GM12878 (cell line): Measurements from ENCODE around the gene PTPN5. TPM values are rescaled to one million over a fixed set of nuclear protein-coding genes. Genes with fewer than 3 reads are reported as not detected.
A peak's percentile ranks its signal among the peaks of the same experiment; 100 is the strongest.

Source experiments
- CBX3 ChIP-seq: fragments of 200-600 bp; sonication (generic); IDR thresholded peaks from 2 replicates; pipeline ENCODE4 v1.6.1; 2016; ENCODE audit warnings: low read depth, borderline replicate concordance
- CREM ChIP-seq: IDR thresholded peaks from 2 replicates; pipeline ENCODE4 v1.6.1; 2014; ENCODE audit warnings: antibody characterized with exemption, low read depth
- FOXK2 ChIP-seq: fragments of 450-650 bp; IDR thresholded peaks from 2 replicates; pipeline ENCODE4 v1.6.1; 2017; ENCODE audit warnings: mild to moderate bottlenecking, moderate library complexity
- HDAC2 ChIP-seq: fragments of 200-600 bp; sonication (generic); IDR thresholded peaks from 2 replicates; pipeline ENCODE4 v1.6.1; 2017
- HDGF ChIP-seq: fragments of 450-650 bp; IDR thresholded peaks from 2 replicates; pipeline ENCODE4 v1.6.1; 2016; ENCODE audit warnings: antibody characterized with exemption
- POU2F2 ChIP-seq: IDR thresholded peaks from 3 replicates; pipeline ENCODE4 v1.6.1; 2011; ENCODE audit warnings: low read depth, mild to moderate bottlenecking, low read length, borderline replicate concordance
- RAD51 ChIP-seq: fragments of 450-650 bp; IDR thresholded peaks from 2 replicates; pipeline ENCODE4 v1.6.1; 2016; ENCODE audit warnings: moderate library complexity, mild to moderate bottlenecking, inconsistent platforms
- RFX5 ChIP-seq: IDR thresholded peaks from 2 replicates; pipeline ENCODE4 v1.6.1; 2011; ENCODE audit warnings: low read depth, low read length, improper control_type of control experiment
- WRNIP1 ChIP-seq: IDR thresholded peaks from 2 replicates; pipeline ENCODE4 v1.6.1; 2011; ENCODE audit warnings: low read depth, low read length, improper control_type of control experiment, borderline replicate concordance
- ZBED1 ChIP-seq: IDR thresholded peaks from 2 replicates; pipeline ENCODE4 v1.6.1; 2016; ENCODE audit warnings: borderline replicate concordance
- polyA plus RNA-seq, 11 experiments: library from polyadenylated mRNA; depleted of rRNA in 4 of 11; unstranded in 6 of 11; stranded (reverse) in 5 of 11; fragments of >200 nt; fragmentation: Nextera tagmentation in 4 of 11; fragmentation: Illumina TruSeq in 1 of 11; extraction: Ambion mirVana in 4 of 11; extraction: Trizol in 1 of 11; gene quantifications; 1 replicate in 1 of 11; 2 replicates in 10 of 11; pipeline versions ENCODE4 v1.2.1 to v1.2.3, GENCODE V29; 2011 to 2016; ENCODE audit warnings: inconsistent platforms in 2 of 11, missing spikeins in 2 of 11, low read depth in 1 of 11
- total RNA-seq, 4 experiments: library from RNA; depleted of rRNA in 3 of 4; stranded (reverse); fragments of >200 nt in 3 of 4; fragmentation: Illumina TruSeq in 1 of 4; extraction: Trizol in 1 of 4; gene quantifications; 2 replicates each; pipeline versions ENCODE4 v1.2.1 to v1.2.3, GENCODE V29; 2013 to 2021
- TF ChIP-seq, protein P1 (sequence below): fragments of 450-650 bp; IDR thresholded peaks from 2 replicates; pipeline ENCODE4 v1.6.1; 2018; ENCODE audit warnings: borderline replicate concordance, mild to moderate bottlenecking; ENCODE audit not compliant: partially characterized antibody
- TF ChIP-seq, protein P2 (sequence below): fragments of 450-650 bp; IDR thresholded peaks from 2 replicates; pipeline ENCODE4 v1.6.1; 2017; ENCODE audit warnings: borderline replicate concordance
- TF ChIP-seq, protein P3 (sequence below): IDR thresholded peaks from 2 replicates; pipeline ENCODE4 v1.6.1; 2012; ENCODE audit warnings: low read depth, low read length, improper control_type of control experiment
- TF ChIP-seq, protein P4 (sequence below): fragments of 450-650 bp; conservative IDR thresholded peaks from 2 replicates; pipeline ENCODE4 v1.6.1; 2017; ENCODE audit warnings: mild to moderate bottlenecking, moderate library complexity
- TF ChIP-seq, protein P5 (sequence below): IDR thresholded peaks from 2 replicates; pipeline ENCODE4 v1.6.1; 2011; ENCODE audit warnings: borderline replicate concordance, low read depth, mild to moderate bottlenecking, moderate library complexity, mixed read lengths, low read length; ENCODE audit not compliant: insufficient read depth; ENCODE audit errors: extremely low read length
- TF ChIP-seq, protein P6 (sequence below): IDR thresholded peaks from 2 replicates; pipeline ENCODE4 v1.6.1; 2012; ENCODE audit warnings: mild to moderate bottlenecking, low read depth, low read length

Gene PTPN5
- total and polyA plus RNA-seq, 10 of the 15 experiments (the other 5 are each of a cell fraction or from before 2014, with no cell fraction given), result 0.04 to 0.06 (median 0.05) TPM; not detected in 7

DNA sequence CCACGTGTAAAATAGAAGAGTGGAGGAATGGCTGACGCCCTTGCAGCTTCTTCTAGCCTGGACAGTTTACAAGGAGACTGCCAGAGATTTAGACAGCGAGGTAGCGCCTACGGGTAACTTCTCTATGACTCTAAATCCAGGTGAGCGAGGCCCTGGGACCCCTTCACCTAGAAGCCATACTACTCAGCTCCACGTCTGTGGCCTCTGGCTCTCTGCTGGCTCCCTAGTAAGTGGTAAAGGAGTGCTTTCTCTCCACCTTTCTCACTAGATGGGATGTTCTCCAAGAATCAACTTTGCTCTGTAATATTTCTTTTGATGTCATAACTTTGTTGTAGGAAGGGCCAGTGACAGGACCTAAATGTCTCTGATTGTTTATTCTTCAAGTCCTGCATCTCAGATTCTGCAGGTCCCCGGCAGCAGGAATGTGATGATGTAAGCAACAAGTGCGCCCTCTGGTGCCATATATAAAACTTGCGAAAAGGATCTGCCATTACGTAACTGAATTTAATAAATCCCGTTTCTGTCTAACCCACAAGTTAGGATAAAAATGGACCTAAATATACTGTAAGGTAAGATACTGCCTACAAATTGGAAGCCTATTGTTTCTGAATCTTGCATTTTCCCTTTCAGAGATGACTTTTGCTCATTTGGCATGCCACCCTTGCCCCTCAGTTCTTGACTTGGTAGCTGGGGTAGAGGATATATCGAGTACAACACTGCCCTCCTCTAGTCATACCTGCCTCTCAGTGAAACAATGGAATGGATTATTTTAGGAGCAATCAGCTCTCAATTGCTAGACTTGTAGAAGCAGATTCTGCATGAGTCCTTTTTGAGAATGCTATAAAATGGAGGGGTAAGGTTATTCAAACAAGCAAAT, 11.0 kb upstream of the PTPN5 start (continued):
- TF ChIP-seq CREM, result 0 out of 2 replicates have a peak, but pooled peaks have one; percentile 19
- TF ChIP-seq, protein P1, sequence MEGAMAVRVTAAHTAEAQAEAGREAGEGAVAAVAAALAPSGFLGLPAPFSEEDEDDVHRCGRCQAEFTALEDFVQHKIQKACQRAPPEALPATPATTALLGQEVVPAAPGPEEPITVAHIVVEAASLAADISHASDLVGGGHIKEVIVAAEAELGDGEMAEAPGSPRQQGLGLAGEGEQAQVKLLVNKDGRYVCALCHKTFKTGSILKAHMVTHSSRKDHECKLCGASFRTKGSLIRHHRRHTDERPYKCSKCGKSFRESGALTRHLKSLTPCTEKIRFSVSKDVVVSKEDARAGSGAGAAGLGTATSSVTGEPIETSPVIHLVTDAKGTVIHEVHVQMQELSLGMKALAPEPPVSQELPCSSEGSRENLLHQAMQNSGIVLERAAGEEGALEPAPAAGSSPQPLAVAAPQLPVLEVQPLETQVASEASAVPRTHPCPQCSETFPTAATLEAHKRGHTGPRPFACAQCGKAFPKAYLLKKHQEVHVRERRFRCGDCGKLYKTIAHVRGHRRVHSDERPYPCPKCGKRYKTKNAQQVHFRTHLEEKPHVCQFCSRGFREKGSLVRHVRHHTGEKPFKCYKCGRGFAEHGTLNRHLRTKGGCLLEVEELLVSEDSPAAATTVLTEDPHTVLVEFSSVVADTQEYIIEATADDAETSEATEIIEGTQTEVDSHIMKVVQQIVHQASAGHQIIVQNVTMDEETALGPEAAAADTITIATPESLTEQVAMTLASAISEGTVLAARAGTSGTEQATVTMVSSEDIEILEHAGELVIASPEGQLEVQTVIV, result no peak
- no peak for TF ChIP-seq HDGF
- TF ChIP-seq CBX3, result no peak
- TF ChIP-seq, protein P2, sequence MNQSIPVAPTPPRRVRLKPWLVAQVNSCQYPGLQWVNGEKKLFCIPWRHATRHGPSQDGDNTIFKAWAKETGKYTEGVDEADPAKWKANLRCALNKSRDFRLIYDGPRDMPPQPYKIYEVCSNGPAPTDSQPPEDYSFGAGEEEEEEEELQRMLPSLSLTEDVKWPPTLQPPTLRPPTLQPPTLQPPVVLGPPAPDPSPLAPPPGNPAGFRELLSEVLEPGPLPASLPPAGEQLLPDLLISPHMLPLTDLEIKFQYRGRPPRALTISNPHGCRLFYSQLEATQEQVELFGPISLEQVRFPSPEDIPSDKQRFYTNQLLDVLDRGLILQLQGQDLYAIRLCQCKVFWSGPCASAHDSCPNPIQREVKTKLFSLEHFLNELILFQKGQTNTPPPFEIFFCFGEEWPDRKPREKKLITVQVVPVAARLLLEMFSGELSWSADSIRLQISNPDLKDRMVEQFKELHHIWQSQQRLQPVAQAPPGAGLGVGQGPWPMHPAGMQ, result no peak
- TF ChIP-seq WRNIP1, result no peak
- TF ChIP-seq, protein P3, sequence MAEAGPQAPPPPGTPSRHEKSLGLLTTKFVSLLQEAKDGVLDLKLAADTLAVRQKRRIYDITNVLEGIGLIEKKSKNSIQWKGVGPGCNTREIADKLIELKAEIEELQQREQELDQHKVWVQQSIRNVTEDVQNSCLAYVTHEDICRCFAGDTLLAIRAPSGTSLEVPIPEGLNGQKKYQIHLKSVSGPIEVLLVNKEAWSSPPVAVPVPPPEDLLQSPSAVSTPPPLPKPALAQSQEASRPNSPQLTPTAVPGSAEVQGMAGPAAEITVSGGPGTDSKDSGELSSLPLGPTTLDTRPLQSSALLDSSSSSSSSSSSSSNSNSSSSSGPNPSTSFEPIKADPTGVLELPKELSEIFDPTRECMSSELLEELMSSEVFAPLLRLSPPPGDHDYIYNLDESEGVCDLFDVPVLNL, result no peak
- TF ChIP-seq RAD51, result no peak
- no peak for TF ChIP-seq RFX5
- TF ChIP-seq, protein P4, sequence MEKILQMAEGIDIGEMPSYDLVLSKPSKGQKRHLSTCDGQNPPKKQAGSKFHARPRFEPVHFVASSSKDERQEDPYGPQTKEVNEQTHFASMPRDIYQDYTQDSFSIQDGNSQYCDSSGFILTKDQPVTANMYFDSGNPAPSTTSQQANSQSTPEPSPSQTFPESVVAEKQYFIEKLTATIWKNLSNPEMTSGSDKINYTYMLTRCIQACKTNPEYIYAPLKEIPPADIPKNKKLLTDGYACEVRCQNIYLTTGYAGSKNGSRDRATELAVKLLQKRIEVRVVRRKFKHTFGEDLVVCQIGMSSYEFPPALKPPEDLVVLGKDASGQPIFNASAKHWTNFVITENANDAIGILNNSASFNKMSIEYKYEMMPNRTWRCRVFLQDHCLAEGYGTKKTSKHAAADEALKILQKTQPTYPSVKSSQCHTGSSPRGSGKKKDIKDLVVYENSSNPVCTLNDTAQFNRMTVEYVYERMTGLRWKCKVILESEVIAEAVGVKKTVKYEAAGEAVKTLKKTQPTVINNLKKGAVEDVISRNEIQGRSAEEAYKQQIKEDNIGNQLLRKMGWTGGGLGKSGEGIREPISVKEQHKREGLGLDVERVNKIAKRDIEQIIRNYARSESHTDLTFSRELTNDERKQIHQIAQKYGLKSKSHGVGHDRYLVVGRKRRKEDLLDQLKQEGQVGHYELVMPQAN, result no peak
- no peak for TF ChIP-seq POU2F2
- no peak for TF ChIP-seq ZBED1
- no peak for TF ChIP-seq FOXK2
- TF ChIP-seq, protein P5, sequence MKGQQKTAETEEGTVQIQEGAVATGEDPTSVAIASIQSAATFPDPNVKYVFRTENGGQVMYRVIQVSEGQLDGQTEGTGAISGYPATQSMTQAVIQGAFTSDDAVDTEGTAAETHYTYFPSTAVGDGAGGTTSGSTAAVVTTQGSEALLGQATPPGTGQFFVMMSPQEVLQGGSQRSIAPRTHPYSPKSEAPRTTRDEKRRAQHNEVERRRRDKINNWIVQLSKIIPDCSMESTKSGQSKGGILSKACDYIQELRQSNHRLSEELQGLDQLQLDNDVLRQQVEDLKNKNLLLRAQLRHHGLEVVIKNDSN, result no peak
- TF ChIP-seq, protein P6, sequence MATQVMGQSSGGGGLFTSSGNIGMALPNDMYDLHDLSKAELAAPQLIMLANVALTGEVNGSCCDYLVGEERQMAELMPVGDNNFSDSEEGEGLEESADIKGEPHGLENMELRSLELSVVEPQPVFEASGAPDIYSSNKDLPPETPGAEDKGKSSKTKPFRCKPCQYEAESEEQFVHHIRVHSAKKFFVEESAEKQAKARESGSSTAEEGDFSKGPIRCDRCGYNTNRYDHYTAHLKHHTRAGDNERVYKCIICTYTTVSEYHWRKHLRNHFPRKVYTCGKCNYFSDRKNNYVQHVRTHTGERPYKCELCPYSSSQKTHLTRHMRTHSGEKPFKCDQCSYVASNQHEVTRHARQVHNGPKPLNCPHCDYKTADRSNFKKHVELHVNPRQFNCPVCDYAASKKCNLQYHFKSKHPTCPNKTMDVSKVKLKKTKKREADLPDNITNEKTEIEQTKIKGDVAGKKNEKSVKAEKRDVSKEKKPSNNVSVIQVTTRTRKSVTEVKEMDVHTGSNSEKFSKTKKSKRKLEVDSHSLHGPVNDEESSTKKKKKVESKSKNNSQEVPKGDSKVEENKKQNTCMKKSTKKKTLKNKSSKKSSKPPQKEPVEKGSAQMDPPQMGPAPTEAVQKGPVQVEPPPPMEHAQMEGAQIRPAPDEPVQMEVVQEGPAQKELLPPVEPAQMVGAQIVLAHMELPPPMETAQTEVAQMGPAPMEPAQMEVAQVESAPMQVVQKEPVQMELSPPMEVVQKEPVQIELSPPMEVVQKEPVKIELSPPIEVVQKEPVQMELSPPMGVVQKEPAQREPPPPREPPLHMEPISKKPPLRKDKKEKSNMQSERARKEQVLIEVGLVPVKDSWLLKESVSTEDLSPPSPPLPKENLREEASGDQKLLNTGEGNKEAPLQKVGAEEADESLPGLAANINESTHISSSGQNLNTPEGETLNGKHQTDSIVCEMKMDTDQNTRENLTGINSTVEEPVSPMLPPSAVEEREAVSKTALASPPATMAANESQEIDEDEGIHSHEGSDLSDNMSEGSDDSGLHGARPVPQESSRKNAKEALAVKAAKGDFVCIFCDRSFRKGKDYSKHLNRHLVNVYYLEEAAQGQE, result no peak
- no peak for TF ChIP-seq HDAC2
